Fibroblast of pulmonary artery (primary cell): ENCODE results near the gene AGRN.
"Not testable (repeated sequence)": the region's sequence is repeated elsewhere in the genome, so short reads cannot be mapped to it uniquely, and the experiment has no call there.

Source experiments
- DNase-seq: peaks from one replicate; pipeline ENCODE4 v3.0.0-alpha.2; 2010; ENCODE audit warnings: low read depth
- H3K4me3 ChIP-seq: replicated peaks from 2 replicates; pipeline ENCODE4 v1.5.1; 2011; ENCODE audit warnings: low read depth, mild to moderate bottlenecking, control low read depth, low read length, moderate library complexity
- CTCF ChIP-seq: IDR thresholded peaks from 2 replicates; pipeline ENCODE4 v1.5.1; 2011; ENCODE audit warnings: mild to moderate bottlenecking, control low read depth, low read length, inconsistent platforms; ENCODE audit errors: missing control alignments

Gene AGRN

GRCh38 chr1:1004780-1005697, 14.9 kb upstream of the AGRN start:
- peak; percentile 60 for DNase-seq
- TF ChIP-seq CTCF = no peak
- H3K4me3 ChIP-seq = no peak overlapping the region

GRCh38 chr1:1005774-1006304, 14.1 kb upstream of the AGRN start:
- TF ChIP-seq CTCF = no peak
- no peak for DNase-seq
- H3K4me3 ChIP-seq = no peak overlapping the region

- no peak for TF ChIP-seq CTCF
- H3K4me3 ChIP-seq = no peak overlapping the region
- DNase-seq = no peak
These were observed 13.4 kb upstream of the AGRN start for GRCh38 chr1:1006305-1007159.

- not testable (repeated sequence) for H3K4me3 ChIP-seq, DNase-seq
These were observed 9.8 kb upstream of the AGRN start for GRCh38 chr1:1010131-1010530.

GRCh38 chr1:1011396-1011949, 8.4 kb upstream of the AGRN start:
- no peak for DNase-seq
- no peak for TF ChIP-seq CTCF
- H3K4me3 ChIP-seq = no peak overlapping the region

- H3K4me3 ChIP-seq = peak overlapping the region; percentile 68
- DNase-seq = not testable (repeated sequence)
These were observed 7.2 kb upstream of the AGRN start for GRCh38 chr1:1012736-1013104.

GRCh38 chr1:1013105-1013921, 6.6 kb upstream of the AGRN start, which contains the start of gene ISG15:
TSS of gene ISG15 (plus strand) at chr1:1013497. CDS start at chr1:1013574, 77 bp downstream.
- DNase-seq = peak; percentile 85
- no peak for TF ChIP-seq CTCF
- H3K4me3 ChIP-seq = peak within 1 kb of the TSS; percentile 68
